ENCODE results near the gene LHPP.

LHPP gene

DNA sequence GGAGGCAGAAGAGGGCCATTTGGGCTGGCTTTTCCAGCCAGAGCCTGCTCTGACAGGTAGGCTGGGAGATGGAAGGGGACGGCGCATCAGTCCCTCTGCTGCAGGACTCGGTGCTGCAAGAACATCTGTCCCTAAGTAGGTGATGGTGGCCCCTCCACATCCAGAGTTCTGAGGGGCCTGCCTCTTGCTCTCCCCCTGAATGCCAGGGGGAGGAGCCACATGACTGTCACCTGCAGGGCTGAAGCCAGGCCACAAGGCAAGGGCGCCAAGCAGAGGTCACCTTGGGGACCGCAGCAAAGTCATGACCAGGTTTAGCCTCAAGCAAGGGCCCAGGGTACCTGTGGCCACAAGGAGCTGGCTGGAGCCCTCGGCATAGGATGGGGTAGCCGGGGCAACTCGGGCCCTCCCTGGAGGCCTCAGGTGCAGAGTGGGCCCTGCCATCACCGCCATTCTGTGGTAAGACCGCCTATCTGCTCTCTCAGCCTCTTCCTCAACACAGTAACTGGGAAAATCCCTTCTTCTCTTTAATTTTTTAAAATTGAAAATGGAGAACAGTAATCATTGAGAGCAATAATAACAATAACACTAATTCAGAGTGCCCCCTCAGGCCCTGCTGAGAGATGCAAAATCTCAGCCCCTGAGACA, 183.3 kb downstream of the LHPP start:
- no peak for DNase-seq (ENCODE audit: low spot score)

DNA sequence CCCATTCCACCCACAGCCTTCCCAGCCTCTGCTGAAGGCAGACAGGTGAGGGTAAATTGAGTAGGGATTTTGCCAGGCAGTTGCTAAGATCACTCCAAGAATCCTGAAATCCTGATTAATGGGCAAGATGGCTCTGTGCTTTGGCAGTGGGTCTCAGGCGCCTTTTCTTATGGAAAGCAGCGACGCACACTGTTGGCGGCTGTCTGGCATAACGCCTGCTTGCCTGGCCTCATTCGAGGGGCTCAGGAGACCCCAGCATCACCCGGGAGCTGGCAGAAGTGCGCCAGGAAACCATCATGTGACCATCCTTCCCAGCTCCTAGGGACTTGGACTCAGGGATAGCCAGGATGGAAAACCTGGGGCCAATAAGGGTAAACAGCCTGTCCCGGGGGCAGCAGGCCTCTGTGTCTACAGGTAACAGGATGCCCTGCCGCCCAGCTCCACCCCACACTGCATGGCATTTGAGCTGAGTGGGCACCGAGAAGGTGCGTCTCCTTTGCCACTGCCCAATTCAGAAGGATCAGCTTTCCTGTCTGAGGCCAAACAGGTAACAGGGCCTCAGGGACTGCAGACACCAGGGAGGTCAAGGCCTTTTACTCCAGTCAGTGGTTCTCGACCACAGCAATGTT, 184.0 kb downstream of the LHPP start:
- no peak for DNase-seq (ENCODE audit: low spot score)

DNA sequence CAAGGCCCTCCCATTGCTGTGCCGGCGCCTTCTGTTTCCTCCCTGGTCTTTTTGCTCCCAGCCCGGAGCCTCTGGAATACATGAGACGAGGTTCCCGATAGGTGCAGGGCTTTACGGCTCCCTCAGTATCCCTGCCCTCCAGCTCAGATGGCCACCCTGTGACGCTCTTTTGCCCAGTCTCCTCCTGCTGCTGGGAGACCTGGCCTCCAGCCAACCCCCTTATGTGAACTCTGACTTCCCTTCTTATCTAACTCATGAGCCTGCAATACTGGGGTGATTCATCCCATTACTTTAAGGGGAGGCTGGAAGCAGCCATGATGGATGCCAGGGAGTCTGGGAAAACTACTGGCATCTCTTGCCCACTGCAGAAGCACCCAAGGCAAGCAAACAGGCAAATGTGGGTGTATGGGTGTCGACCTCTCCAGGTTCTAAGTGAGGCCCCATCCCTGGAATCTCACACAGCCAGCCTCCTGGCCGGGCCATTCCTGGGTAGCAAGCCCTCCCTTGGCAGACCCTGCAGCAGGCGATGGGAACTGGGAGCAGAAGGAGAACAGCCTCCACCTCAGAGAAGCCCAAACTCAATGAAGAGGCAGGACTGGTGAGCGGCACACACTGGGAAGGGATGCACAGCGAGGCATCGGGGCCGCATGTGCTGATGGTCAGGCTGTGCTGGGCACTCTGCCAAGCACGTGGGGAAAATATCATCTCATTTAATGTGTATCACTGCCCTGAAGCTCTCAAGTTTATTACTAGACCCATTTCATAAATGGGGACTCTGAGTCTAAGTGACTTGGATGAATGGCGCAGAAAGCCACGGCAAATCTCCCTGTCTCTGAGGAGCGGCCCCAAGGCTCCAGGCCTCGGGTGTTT, 185.1 kb downstream of the LHPP start:
- DNase-seq (ENCODE audit: low spot score): peak; percentile 86

- DNase-seq (ENCODE audit: low spot score): peak; percentile 53
These were observed 186.0 kb downstream of the LHPP start for GRCh38 chr10:124647421-124648130.

DNA sequence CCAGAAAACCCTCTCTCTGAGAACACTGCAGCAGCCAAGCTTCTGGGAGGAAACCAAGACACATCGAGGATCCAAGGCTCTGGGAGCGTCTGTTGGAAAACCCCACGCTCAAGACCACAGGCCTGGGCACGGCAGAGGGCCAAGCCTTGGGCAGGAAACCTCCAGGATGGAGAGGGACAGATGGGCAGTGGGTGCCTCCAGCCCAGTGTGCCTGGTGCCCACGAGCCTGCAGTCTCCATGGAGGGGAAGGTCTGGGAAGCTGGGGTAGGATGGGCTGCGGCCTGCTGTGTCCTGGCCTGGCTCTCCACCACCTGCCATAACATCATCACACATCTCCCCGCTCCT, 186.5 kb downstream of the LHPP start:
- no peak for DNase-seq (ENCODE audit: low spot score)

DNA sequence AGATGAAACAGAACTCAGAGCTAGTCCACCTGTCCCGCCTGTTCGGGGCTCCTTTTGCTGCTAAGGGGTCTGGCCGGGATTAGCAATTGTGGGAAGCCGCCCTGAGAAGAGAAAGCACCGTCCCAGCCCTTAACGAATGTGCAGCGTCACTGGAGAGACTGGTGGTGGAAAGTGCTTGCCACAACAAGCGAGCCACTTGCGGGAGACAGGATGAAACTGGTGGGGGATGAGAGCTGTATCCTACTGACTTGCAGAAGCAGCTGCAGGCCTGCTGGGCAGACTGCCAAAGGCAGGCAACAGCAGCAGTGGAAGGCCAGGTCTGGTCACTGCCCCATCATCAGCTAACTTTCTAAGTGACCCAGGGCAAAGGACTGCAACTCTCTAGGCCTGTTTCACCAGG, 187.1 kb downstream of the LHPP start:
- DNase-seq (ENCODE audit: low spot score): peak; percentile 82

DNA sequence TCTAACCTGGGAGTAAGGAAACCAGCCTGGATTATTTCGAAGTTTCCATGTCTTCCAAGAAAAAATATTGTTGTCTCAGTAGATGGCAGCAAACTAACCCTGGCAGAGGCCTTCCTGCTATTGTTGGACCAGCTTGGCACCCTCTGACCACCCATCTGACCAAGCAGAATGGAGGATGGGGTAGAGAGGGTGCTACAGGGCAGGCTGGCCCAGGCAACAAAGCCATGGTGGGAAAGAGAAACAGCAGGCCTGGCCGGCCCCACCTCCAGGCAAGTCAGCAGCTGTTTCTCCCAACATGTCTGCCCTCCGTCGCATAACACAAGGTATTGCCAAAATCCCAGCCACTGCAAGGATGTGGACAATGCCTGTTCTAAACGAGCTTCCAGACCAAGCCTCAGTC, 187.6 kb downstream of the LHPP start:
- peak; percentile 44 for DNase-seq (ENCODE audit: low spot score)

DNA sequence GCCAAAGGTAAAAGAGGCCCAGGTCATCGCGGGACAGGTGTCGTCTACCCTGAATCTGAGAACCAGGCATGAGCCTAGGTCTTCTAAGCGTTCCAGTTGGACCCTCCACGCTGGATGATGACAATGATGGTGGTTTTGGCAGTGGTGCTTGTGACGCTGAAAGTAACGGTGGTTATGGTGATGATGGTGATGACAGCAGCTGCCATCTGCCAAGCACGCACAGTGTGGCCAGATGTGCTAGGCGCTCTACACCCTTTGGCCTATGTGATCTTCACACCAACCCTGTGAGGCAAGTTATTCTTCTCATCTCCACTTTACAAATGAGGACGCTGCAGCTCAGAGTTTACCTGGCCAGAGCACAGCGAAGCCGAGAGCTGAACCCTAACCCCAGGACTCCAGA, 188.6 kb downstream of the LHPP start:
- DNase-seq (ENCODE audit: low spot score): no peak

DNA sequence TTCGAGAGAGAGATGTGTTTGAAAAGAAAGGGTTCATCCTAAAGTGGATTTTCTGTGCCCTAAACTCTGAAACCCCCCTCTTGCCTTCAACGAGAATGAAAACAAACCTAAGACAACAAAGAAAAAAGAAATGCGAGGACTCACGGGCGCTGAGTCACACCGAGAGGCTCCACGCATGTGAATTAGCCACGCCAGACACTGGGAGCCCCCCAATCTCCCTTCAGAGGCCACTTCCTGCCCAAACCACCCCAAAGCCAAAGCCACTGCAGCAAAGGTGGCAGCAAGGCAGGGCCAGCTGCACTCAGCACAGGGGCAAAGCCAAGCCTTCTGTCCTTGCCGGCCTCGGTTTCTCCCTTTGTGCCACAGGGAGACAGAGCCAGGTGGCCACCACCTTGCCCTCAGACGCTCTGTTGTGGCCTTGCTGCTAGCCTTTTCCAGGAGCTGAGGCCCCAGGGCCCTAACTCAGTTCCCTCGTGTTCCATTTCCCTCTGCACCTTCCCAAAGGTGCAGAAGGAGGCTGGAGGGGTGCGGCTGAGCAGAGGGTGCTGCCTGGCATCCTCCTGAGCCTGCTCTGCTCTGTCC, 189.3 kb downstream of the LHPP start:
- DNase-seq (ENCODE audit: low spot score): no peak

GRCh38 chr10:124651402-124651891, 189.8 kb downstream of the LHPP start:
- no peak for DNase-seq (ENCODE audit: low spot score)

DNA sequence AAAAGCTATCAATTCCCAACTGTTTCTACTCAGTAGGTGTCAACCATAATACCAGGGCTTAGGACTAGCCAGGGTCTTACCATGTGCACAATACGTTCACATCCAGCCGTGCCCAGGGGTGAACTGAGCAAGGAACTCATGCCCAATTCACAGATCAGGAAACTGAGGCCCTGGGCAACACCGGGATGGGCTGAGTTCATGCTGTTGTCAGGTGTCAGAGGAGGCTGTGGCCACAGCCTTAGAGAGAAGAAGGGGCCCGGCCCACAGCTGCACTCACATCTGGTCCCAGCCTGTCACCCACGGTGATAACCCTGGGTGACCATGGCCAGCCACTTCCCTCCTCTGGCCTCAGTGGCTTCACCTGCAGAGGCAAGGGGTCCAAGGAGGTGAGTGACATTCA, 190.6 kb downstream of the LHPP start:
- no peak for DNase-seq (ENCODE audit: low spot score)

DNA sequence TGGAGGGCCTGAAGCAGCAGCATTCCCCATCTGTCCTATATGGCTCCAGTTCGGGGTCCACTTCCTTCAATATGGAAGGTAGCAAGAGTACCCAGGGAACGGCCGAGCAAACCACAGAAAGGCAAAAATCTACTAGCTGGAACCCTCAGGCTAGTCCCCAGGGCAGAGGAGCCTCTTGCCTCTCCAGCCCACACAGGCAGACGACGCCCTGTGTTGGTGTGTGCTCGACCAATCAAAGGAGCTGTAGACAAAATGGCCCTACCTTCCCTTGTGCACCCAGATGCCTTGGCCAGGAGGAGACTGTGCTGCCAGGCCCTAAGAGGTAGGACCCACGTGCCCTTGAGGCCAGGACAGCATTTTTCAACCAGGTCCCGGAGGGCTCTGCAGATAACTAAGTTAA, 191.1 kb downstream of the LHPP start:
- no peak for DNase-seq (ENCODE audit: low spot score)

- no peak for DNase-seq (ENCODE audit: low spot score)
These were observed 191.7 kb downstream of the LHPP start for GRCh38 chr10:124653311-124653710.

DNA sequence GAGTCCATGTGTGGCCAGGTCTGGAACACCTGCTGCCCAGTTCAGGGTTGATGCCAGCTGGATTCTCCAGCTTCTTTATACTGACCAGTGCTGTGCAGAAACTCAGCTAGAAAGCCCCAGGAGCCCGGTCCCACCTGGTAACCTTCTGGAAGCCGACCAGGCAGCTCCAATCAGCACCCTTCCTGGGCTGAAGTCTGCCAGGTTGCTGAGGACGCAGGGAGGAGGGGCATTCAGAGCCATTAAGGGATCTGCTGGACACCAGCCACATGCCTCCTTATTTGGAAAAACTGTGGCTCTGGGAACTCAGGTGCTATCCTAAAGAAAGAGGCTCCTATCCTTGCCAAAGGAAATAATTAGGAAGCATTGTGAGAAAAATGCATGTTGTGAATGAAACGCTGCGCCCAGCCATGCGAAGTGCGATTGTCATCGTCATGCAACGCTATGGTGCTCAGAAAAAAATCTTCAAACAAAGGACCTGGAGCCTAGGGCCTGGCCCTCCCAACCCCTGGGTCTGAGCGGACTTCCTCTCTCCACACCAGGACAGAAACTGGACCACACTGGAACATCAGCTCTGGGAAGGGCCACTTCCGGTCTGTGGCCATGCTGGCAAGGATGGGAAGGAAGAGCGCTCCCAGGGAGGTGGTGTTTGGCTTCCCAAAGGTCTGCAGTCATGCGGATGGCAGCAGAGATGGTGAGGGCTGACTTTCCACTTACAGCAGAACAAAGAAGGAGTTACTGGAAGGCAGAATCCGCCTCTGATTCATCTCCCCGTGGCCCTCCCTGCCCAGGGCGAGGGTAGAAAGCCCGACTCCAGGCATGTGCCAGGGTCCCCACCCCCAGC, 192.4 kb downstream of the LHPP start:
- DNase-seq (ENCODE audit: low spot score): no peak

GRCh38 chr10:124654686-124655085, 193.1 kb downstream of the LHPP start:
- no peak for DNase-seq (ENCODE audit: low spot score)

DNA sequence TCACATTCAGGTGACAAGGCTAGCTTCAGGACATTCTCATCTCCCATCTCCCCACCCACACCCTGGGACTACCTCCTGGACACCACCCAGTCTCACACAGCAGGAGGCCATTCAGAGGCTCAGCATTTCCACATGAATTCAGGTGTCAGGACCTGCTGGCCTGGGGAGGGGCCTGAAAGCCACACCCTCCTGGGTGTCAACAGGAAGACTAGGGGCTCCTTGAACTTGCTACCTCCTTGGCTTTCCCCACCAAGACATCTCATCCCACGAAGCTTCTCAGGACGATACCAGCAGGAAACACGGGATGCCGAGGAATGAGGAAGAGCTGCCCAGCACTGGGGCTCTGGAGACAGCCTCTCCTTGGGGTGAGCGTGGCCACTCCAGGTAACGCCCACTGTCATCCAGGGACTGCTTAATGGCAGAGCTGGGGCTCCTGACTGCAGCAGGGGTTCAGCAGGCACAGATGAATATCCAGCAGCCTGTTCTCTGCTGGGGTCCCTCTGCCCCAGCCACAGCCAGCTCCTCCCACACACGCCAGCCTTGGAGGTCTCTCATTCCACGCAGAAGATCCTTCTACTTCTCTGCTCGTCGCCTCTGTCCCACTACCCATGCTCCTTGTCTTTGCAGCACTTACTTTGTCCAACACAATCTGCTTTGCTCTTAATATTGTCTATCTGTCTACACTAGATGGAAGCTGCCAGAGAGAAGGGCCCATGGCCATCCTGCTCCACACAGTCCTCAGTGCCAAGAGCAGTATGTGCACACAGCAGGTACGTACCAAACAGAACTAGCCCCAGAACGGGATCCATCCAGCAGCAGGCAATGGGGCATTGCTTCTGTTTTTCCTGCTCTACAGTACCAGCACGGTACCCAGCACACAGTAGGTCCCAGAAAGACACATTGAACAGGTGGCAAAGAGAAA, 193.8 kb downstream of the LHPP start:
- DNase-seq (ENCODE audit: low spot score): no peak

- DNase-seq (ENCODE audit: low spot score): no peak
These were observed 194.5 kb downstream of the LHPP start for GRCh38 chr10:124656113-124656490.

- DNase-seq (ENCODE audit: low spot score): no peak
These were observed 194.9 kb downstream of the LHPP start for GRCh38 chr10:124656541-124656940.

GRCh38 chr10:124657806-124658205, 196.2 kb downstream of the LHPP start:
- peak; percentile 77 for DNase-seq (ENCODE audit: low spot score)

- DNase-seq (ENCODE audit: low spot score): no peak
These were observed 197.1 kb downstream of the LHPP start for GRCh38 chr10:124658591-124659242.

Data from AG08395 (cell line).